HEK293 (cell line): ENCODE data around the gene TGFB1.

ENCODE experiments used
- CTCF ChIA-PET: fragments of 350-600 bp; formaldehyde crosslinking; extraction: SDS; loops from one replicate; lab custom pipeline; 2021; ENCODE audit warnings: antibody characterized with exemption; lab: Yijun Ruan, JAX
- POLR2A ChIA-PET: fragments of 300-600 bp; formaldehyde crosslinking; extraction: SDS; loops from one replicate; lab custom pipeline; 2020; ENCODE audit warnings: antibody characterized with exemption, inconsistent platforms; lab: Yijun Ruan, JAX
- H3K27ac ChIP-seq: fragments of 200-500 bp; sonication (Bioruptor generic); 2 replicates; pipeline ENCODE4 v1.5.1; 2014; ENCODE audit warnings: low read depth, low read length, control low read depth, inconsistent platforms; ENCODE audit errors: extremely low read depth
- H3K36me3 ChIP-seq, 2 experiments: fragments of 200-500 bp in 1 of 2; sonication (Bioruptor generic) in 1 of 2; 1 replicate in 1 of 2; 2 replicates in 1 of 2; pipeline ENCODE4 v1.5.1; 2014 to 2017; ENCODE audit warnings: inconsistent platforms in 2 of 2, low read length in 2 of 2; ENCODE audit not compliant: control insufficient read depth in 2 of 2, insufficient read depth in 1 of 2
- H3K4me1 ChIP-seq: fragments of 200-500 bp; sonication (Bioruptor generic); 2 replicates; pipeline ENCODE4 v1.5.1; 2014; ENCODE audit warnings: mild to moderate bottlenecking, low read length, inconsistent platforms; ENCODE audit not compliant: control insufficient read depth, insufficient read depth
- H3K4me3 ChIP-seq: 2 replicates; pipeline ENCODE4 v1.5.1; 2011; ENCODE audit warnings: low read depth, mild to moderate bottlenecking, control low read depth, low read length, moderate library complexity
- H3K9me3 ChIP-seq: fragments of 200-500 bp; sonication (Bioruptor generic); 2 replicates; pipeline ENCODE4 v1.5.1; 2014; ENCODE audit warnings: low read depth, low read length, inconsistent platforms; ENCODE audit not compliant: control insufficient read depth, insufficient read depth
- FEZF1 ChIP-seq: fragments of 450-650 bp; formaldehyde crosslinking; IDR thresholded peaks from 2 replicates; pipeline ENCODE4 v1.5.1; 2016; ENCODE audit warnings: missing biosample characterization, missing genetic modification characterization
- HOXD13 ChIP-seq: sonication (generic); formaldehyde crosslinking; IDR thresholded peaks from 2 replicates; pipeline ENCODE4 v1.8.0; 2022; ENCODE audit warnings: missing genetic modification reagents, borderline replicate concordance
- OVOL3 ChIP-seq: fragments of 450-650 bp; formaldehyde crosslinking; IDR thresholded peaks from 2 replicates; pipeline ENCODE4 v1.5.1; 2016; ENCODE audit warnings: missing biosample characterization, missing genetic modification characterization
- TSHZ1 ChIP-seq: fragments of 450-650 bp; formaldehyde crosslinking; IDR thresholded peaks from 2 replicates; pipeline ENCODE4 v1.5.1; 2016; ENCODE audit warnings: missing biosample characterization, missing genetic modification characterization, borderline replicate concordance
- ZBTB26 ChIP-seq: fragments of 450-650 bp; formaldehyde crosslinking; optimal IDR thresholded peaks from 2 replicates; pipeline ENCODE3; 2016; ENCODE audit warnings: missing biosample characterization, mild to moderate bottlenecking, missing genetic modification characterization
- ZFP3 ChIP-seq: fragments of 450-650 bp; formaldehyde crosslinking; IDR thresholded peaks from 2 replicates; pipeline ENCODE4 v1.5.1; 2016; ENCODE audit warnings: low read depth, missing biosample characterization, missing genetic modification characterization
- ZNF184 ChIP-seq: fragments of 450-650 bp; IDR thresholded peaks from 2 replicates; pipeline ENCODE4 v1.5.1; 2018; ENCODE audit warnings: missing biosample characterization, mild to moderate bottlenecking, missing genetic modification characterization
- ZNF280C ChIP-seq: fragments of 450-650 bp; formaldehyde crosslinking; IDR thresholded peaks from 2 replicates; pipeline ENCODE4 v1.5.1; 2016; ENCODE audit warnings: missing biosample characterization, missing genetic modification characterization
- ZNF324 ChIP-seq: fragments of 450-650 bp; formaldehyde crosslinking; IDR thresholded peaks from 2 replicates; pipeline ENCODE4 v1.5.1; 2016; ENCODE audit warnings: missing biosample characterization, missing genetic modification characterization
- ZNF350 ChIP-seq: fragments of 450-650 bp; formaldehyde crosslinking; IDR thresholded peaks from 2 replicates; pipeline ENCODE4 v1.5.0; 2017; ENCODE audit warnings: missing biosample characterization, mild to moderate bottlenecking, missing genetic modification characterization
- ZNF362 ChIP-seq: fragments of 450-650 bp; formaldehyde crosslinking; IDR thresholded peaks from 2 replicates; pipeline ENCODE4 v1.5.1; 2016; ENCODE audit warnings: missing biosample characterization, missing genetic modification characterization
- ZNF488 ChIP-seq: fragments of 450-650 bp; formaldehyde crosslinking; IDR thresholded peaks from 2 replicates; pipeline ENCODE4 v1.5.1; 2016; ENCODE audit warnings: missing biosample characterization, missing genetic modification characterization
- ZNF521 ChIP-seq: fragments of 450-650 bp; formaldehyde crosslinking; IDR thresholded peaks from 2 replicates; pipeline ENCODE4 v1.5.1; 2017; ENCODE audit warnings: missing biosample characterization, mild to moderate bottlenecking, missing genetic modification characterization
- ZNF555 ChIP-seq: fragments of 450-650 bp; formaldehyde crosslinking; conservative IDR thresholded peaks from 2 replicates; pipeline ENCODE4 v1.5.1; 2017; ENCODE audit warnings: missing biosample characterization, mild to moderate bottlenecking, missing genetic modification characterization, inconsistent platforms
- ZNF610 ChIP-seq: fragments of 450-650 bp; formaldehyde crosslinking; IDR thresholded peaks from 2 replicates; pipeline ENCODE4 v1.5.1; 2016; ENCODE audit warnings: missing biosample characterization, missing genetic modification characterization, borderline replicate concordance
- ZNF639 ChIP-seq: fragments of 450-650 bp; formaldehyde crosslinking; IDR thresholded peaks from 2 replicates; pipeline ENCODE4 v1.5.1; 2016; ENCODE audit warnings: missing biosample characterization, missing genetic modification characterization
- ZNF664 ChIP-seq: fragments of 450-650 bp; formaldehyde crosslinking; IDR thresholded peaks from 2 replicates; pipeline ENCODE4 v1.5.1; 2016; ENCODE audit warnings: missing biosample characterization, missing genetic modification characterization
- ZNF677 ChIP-seq: fragments of 450-650 bp; IDR thresholded peaks from 2 replicates; pipeline ENCODE4 v1.5.0; 2018; ENCODE audit warnings: missing biosample characterization, mild to moderate bottlenecking, missing genetic modification characterization, moderate library complexity

The TGFB1 gene

GRCh38 chr19:41332468-41332867, 21.3 kb downstream of the TGFB1 start:
- TF ChIP-seq FEZF1 (tag by site-specific recombination) (no peak), ZNF280C (tag by site-specific recombination) (no peak), ZNF639 (tag by site-specific recombination) (no peak), ZNF184 (no peak), ZNF610 (tag by site-specific recombination) (no peak), OVOL3 (tag by site-specific recombination) (no peak), ZNF664 (tag by site-specific recombination) (peak; percentile 94), ZNF488 (tag by site-specific recombination) (no peak)
- CTCF ChIA-PET: interaction anchor here (0.7 to 1.6 kb wide), 4 partner anchors 10 to 138 kb away, joined by 3 read pairs; partner anchors contain the start of gene TGFB1
- POLR2A ChIA-PET: interaction anchor here (0.6 to 1.3 kb wide), 3 partner anchors 14 to 351 kb away, joined by 3 to 6 read pairs (median 5); no protein-coding TSS in a partner anchor
- H3K27ac ChIP-seq: no peak overlapping the region
- no peak overlapping the region for H3K4me3 ChIP-seq
- peaks cover 30 to 49% of the 10 kb centered on the region in 2 experiments for H3K36me3 ChIP-seq
- H3K4me1 ChIP-seq: no peaks in the 10 kb centered on the region
- no peaks in the 10 kb centered on the region for H3K9me3 ChIP-seq

GRCh38 chr19:41332000-41332399, 21.7 kb downstream of the TGFB1 start:
- Histone ChIP-seq H3K36me3 (peaks cover 29 to 47% of the 10 kb centered on the region in 2 experiments), H3K4me3 (no peak overlapping the region), H3K27ac (no peak overlapping the region), H3K4me1 (no peaks in the 10 kb centered on the region), H3K9me3 (no peaks in the 10 kb centered on the region)
- ChIA-PET POLR2A (interaction anchor here (1.3 kb wide), 1 partner anchor 15 kb away, joined by 3 read pairs; no protein-coding TSS in a partner anchor), CTCF (interaction anchor here (0.9 to 1.6 kb wide), 3 partner anchors 10 to 23 kb away, joined by 3 read pairs; partner anchors contain the start of gene TGFB1)
- no peak for TF ChIP-seq ZNF555 (tag by site-specific recombination)
- TF ChIP-seq ZNF350 (tag by site-specific recombination): no peak
- TF ChIP-seq TSHZ1: no peak

GRCh38 chr19:41330946-41331678, 22.6 kb downstream of the TGFB1 start:
- H3K4me1 ChIP-seq: no peaks in the 10 kb centered on the region
- CTCF ChIA-PET: no interaction called here
- peaks cover 22 to 47% of the 10 kb centered on the region in 2 experiments; a peak in 2 of 3 replicates for H3K36me3 ChIP-seq
- no peaks in the 10 kb centered on the region for H3K9me3 ChIP-seq
- H3K27ac ChIP-seq: no peak overlapping the region
- H3K4me3 ChIP-seq: no peak overlapping the region
- POLR2A ChIA-PET: no interaction called here
- no peak for TF ChIP-seq ZFP3
- no peak for TF ChIP-seq HOXD13
- TF ChIP-seq ZBTB26 (tag by site-specific recombination): no peak
- peak; percentile 64; the same call in 1 of the 2 replicates for TF ChIP-seq ZNF362
- TF ChIP-seq ZNF521: no peak
- no peak for TF ChIP-seq ZNF324
- no peak for TF ChIP-seq ZNF677
